Measurements from ENCODE around the gene PMEPA1.

The PMEPA1 gene

GRCh38 chr20:57622579-57623381 is 87.0 kb downstream of the PMEPA1 start:
- no peak for DNase-seq (ENCODE audit: low read depth)

DNA sequence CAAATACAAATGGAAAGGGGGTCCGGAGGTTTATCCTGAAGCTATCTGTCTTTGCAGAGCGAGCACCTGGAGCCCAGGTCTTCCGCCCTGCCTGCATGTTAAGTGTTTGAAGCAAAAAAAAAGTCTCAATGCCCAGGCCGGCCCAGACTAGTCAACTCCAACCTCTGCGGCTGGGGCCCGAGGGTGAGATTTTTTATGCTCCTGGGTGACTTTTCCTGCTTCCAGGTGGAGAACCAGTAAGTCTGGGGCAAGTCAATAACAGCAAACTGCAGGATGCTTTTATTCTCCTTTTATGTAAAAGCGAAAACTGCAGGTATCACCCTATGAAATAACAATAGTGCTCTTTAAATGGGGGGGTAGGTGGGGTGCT is 87.6 kb downstream of the PMEPA1 start:
- no peak for DNase-seq (ENCODE audit: low read depth)

- no peak for DNase-seq (ENCODE audit: low read depth)
Measured at GRCh38 chr20:57621421-57622200, 88.2 kb downstream of the PMEPA1 start.

GRCh38 chr20:57620999-57621398 is 88.8 kb downstream of the PMEPA1 start:
- no peak for DNase-seq (ENCODE audit: low read depth)

DNA sequence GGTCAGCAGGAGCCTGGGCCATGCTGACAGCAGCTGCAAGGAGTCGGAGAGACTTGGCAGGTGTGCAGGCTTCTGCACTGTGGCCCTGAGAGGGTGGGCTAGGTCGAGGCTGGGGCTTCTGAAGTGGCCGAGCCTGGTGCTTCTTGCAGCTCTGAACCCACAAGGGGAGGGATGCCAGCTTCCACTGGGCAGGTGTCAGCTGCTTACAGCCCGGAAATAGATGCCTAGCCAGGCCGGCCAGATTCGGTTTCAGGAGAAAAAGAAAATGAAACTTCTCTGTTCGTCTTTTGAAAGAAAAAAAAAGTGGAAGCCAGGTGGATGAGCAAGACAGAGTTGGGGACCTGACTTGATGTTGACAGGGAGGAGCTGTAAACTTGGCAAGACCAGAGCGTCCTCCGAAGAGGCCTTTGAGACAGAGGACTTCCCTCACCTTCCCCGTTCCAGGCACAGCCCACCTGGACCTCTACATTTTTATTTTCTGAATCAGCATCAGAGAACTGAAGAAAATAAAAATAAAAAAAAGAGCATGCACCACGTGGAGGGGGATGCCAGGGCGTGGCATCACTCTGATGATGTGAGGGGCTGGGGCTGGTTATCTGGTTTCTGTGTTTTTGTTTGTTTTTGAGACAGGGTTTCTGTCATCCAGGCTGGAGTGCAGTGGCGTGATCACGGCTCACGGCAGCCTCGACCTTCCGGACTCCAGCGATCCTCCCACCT is 89.4 kb downstream of the PMEPA1 start, which contains the start of gene ZBP1:
TSS of gene ZBP1 (minus strand) at position 153 of the 717 bp plus-strand sequence. CDS start at position 22, 131 bp downstream.
- DNase-seq (ENCODE audit: low read depth), result no peak

DNA sequence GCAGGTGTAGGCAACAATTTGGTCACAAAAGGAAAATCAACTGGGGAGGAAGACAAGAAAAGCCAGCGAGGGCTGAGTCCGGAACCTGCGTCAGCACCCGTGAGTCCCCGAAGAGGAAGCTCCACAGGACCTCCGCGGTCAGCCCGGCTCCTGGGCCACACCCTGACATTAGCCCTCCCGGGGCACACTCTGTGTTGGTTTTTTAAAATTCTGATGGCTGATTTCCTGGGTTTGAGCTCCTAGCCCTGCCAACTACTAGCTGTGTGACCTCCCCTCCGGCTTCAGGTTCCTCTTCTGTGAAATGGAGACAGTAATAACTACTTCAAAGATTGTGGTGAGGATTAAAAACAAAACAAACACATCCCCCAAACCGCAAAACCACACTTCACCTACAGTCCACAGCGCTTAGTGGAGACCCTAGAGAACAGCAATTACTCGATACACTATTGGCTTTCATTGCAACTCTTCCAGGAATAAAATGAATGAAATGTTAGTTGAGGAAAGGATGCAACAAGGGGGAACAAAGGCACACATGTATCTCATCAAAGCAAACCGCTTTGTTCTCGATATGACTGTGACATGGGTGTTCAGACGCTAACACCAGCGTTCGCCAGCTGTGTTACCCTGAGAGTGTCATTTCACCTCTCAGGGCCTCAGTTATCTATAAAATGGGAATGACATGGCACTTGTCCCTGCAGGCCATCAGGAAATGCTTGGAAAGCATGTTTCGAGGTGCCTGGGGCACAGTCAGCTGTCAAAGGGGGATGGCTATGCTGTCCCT is 90.6 kb downstream of the PMEPA1 start:
- peak; percentile 33 for DNase-seq (ENCODE audit: low read depth)

DNA sequence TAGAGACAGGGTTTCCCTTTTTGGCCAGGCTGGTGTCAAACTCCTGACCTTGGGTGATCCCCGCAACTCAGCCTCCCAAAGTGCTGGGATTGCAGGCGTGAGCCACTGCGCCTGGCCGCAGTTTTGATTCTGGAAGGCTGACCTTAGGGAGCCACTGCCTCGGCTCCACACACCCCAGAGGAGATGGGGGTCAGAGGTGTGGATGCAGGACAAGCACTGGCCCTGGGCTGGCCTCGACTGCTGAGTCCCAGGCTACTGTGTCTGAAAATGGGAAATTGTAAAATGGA is 91.1 kb downstream of the PMEPA1 start:
- DNase-seq (ENCODE audit: low read depth), result no peak

DNA sequence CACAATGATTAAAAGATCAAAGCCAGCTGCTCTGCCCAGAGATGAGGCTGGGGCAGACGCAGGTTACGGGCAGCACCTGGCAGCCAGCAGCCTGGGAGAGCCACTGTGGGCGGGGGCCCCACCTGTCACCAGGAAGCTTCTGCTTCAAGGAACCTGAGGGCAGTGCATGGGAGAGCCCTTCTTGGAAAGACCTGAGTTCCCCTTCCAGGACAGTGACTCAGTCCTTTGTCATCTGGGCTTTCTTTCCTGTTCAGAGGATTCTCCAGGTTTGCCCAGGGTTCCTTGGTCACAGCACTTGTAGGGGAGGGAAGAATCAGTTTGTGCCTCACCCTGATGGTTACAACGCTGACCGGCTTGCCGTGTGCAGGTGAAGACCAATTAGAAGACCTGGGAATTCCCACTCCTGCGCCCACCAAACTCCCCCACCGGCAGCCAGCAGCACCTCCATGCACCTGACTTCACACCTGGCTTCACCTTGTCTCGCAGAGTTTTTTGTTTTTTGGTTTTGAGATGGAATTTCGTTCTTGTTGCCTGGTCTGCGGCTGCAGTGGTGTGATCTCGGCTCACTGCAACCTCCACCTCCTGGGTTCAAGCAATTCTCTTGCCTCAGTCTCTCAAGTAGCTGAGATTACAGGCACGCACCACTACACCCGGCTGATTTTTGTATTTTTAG is 91.6 kb downstream of the PMEPA1 start:
- no peak for DNase-seq (ENCODE audit: low read depth)

DNA sequence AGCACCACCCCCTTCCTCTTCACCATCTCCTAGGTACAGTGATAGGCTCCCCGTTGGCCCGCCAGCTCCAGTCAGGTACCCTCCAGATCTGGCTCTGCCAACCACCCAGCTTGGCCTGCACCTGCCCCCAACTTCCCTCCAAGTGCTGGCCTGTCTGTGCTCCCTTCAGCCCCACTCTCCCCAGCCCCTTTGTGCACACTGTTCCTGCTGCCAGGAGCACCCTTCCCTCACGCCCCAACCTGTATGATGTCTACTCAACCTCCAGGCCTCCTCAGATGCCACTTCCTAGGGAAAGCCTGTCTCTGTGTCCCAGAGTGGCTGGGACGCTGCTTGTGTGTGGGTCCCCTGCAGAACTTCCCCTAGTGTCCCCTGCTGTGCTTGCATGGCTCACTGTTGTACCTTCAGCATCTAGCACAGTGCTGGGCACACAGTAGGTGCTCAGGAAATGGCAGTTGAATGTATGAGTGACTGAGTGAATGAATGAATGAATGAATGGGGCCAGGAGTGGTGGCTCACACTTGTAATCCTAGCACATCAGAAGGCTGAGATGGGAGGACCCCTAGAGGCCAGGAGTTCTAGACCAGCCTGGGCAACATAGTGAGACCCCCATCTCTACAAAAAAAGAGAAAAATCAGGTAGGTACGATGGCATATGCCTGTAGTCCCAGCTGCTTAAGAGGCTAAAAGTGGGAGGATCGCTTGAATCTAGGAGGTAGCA is 92.6 kb downstream of the PMEPA1 start:
- no peak for DNase-seq (ENCODE audit: low read depth)

DNA sequence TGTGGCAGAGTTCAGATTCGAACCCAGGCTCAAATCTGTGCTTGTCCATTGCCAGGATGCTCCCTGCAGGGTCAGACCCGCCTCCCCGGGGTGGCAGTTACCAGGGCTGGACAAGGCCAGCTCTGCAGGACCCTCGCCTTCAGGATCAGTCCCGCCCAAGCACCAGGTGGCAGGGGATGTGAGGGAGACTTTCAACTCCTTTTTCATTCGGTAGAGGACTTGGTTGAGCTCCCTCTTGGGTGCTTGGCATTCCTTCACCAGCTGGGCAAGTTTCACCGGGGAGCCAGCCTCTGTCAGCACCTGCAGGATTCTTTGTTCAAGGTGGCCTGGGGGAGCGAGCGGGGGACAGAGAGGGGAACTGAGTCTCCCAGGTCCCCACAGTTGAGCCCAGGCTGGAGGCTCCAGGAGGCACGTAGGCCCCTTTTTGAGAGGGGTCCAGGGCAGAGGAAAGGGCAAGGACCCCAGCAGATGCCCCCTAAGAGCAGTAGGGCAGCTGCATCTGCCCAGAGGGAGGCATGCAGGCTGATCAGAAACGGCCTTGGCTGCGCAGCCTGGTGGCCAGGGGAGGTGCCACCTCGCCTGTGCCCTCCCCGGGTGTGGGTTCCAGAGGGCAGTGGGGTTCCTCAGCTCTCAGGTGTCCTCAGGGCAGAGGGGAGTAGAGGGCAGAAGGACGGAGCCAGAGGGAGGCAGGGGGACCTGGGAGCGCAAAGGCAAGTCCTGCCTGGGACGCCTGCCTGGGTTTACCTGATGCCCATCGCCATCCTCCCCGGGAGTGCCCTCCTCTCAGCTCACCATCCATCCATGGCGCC is 93.5 kb downstream of the PMEPA1 start:
- DNase-seq (ENCODE audit: low read depth), result no peak

DNA sequence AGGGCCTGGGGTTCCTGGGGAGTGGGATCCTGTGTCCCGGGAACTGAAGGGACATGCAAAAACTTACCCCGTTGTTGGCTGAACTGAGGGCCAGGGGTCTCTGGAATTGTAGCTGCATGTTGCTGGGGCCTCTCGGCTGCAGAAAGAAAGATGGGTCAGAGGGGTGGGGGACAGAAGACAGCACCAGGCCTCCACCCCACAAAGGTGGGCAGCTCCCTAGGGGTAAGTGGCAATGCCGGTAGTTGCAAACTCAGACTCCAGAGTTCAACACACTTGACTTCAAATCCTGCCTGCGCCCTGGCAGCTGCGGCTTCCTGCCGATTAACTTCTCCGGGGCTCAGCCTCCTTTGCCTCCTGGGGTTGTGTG is 94.4 kb downstream of the PMEPA1 start:
- DNase-seq (ENCODE audit: low read depth), result no peak

DNA sequence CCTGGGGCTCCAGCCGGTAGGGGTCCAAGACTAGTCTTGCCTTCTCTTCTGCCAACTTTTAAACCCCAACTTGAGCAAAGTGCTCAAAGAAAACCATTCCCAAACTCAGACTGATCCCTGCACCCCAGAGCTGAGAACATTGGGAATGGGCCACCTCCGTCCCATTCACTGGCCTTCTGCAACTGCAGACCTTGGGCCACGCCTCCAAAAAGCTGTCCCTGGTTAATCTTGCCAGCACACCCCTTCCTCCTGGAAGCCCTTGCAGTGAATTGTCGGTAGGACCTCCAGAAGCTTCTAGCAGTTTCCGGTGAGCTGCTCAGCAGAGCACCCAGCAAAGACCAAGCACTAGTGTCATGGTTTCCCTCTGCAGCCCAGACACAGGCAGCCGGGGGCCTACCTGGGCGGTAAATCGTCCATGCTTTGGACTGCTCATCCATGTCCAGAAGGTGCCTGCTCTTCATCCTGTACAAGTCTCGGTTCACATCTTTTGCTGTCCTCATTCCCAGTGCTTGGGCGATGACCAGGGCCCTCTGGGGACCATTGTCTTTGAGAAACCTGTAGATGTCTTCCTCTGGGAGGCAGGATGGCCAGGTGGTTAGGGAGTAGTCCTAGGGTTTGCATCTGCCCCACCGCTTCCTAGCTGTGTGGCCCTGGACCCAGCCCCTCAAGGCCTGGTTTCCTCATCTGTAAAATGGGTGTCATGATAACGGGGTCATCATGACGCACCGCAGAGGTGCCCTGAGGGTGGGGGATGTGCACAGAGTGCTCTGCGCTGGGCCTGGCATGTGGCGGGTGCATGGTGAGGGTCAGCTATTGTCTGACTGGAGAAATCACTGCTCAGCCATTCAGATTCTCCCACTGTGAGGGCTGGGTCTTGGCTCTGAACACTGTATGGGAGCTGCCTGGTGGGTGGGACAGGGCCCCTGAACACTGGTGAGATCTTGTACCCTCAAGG is 95.0 kb downstream of the PMEPA1 start:
- no peak for DNase-seq (ENCODE audit: low read depth)

DNA sequence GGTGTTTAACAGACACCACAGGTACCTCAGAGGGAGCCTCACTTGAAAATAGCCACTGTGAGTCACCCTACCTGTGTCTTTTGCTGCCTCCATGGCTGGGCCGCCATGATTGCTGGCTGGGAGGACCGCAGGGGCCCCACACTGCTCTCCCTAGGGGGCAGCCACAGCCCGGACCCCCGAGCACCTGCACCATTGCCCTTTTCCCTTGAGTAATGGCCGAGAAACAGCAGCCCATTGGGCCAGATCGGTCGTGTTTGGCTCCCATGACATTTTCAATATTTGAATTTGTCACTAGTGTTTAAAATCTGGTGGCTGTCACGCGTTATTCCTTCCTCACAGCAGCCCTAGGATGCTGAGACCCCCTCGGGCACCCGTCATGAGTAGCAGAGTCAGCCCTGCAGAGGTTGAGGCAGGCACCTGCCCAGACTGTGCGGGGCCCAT is 96.3 kb downstream of the PMEPA1 start:
- DNase-seq (ENCODE audit: low read depth), result no peak

DNA sequence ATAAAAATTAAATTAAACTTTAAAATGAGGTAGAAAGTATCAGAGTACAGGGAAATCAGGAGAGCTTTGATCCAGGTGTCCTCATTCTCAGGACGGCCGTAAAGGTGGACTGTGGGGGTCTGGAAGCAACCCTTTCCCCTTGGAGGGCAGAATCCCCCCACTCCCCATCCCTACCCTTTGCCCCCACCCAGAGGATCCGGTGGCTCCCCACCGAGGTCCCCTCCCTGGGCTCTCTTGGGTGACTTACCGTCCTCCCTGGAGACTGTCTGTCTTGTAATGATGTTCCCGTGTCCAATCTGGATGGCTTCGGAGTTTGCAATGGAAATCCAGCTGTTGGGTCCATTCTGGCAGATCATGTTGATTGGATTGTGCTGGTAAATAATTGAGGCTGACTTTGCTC is 96.9 kb downstream of the PMEPA1 start:
- no peak for DNase-seq (ENCODE audit: low read depth)

DNA sequence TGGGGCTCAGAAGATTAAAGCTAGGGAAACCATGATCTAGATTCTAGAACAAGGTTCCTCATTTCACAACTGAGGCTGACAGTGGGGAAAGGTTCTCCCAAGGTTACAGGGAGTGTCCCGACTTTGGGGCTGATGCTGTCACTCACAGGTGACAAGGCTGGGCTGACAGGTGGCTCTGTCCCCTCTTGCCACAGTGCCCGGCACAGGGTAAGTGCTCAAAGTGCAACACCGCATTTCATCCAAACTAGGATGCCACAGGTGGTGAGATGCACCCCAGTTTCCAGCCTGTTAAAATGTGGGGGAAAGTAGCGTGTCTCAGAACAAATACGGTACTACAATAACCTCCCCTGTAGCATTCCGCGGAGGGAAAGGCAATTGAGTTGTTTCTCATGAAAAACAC is 97.4 kb downstream of the PMEPA1 start:
- DNase-seq (ENCODE audit: low read depth), result no peak

- no peak for DNase-seq (ENCODE audit: low read depth)
Measured at GRCh38 chr20:57611586-57612311, 98.1 kb downstream of the PMEPA1 start.

DNA sequence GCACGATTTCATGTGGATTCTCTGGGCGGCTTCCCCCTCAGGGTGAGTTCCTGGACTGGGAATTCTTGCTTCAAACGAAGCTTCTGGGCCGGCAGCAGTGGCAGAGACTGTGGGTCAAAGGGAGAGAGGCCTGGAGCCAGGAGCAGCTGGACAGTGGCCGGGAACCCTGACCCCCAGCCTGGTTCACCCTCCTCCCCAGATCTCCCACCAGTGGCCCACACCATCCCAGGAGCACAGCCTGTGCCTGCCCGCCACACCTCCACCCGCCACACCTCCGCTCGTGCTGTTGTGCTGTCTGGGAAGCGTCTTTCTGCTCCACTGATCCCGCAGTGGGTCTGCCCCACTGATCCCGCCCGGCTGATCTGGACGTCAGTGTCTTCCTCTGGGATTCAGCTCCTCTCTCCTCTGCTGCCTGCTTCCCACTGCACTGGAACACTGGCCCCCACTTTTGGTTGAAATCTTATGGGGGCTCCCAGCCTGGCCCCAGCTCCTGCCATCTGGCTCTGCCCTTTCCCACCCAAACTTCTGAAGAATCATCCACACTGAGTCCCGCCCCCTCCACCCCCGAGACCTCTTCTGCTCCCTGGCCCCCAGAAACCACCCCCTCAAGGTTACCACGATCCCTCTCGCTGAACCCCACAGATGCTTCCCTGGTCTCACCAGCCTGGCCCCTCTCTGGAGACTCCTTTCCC is 99.4 kb downstream of the PMEPA1 start:
- no peak for DNase-seq (ENCODE audit: low read depth)

- DNase-seq (ENCODE audit: low read depth), result no peak
Measured at GRCh38 chr20:57609842-57610167, 100.0 kb downstream of the PMEPA1 start.

All from stimulated activated CD8-positive, alpha-beta memory T cell treated with anti-CD3 and anti-CD28 coated beads, Interleukin-7, amount 100 ng/mL, for 24 hours (primary cell).